CD8-positive, alpha-beta memory T cell (primary cell): ENCODE measurements around the gene TRRAP. TPM values are rescaled to one million over a fixed set of nuclear protein-coding genes. Genes with fewer than 3 reads are reported as not detected.
"Not testable (repeated sequence)": the region's sequence is repeated elsewhere in the genome, so short reads cannot be mapped to it uniquely, and the experiment has no call there.

Experiments used
- CTCF ChIA-PET: fragments of 350-600 bp; sonication (Branson Sonifier 250); formaldehyde crosslinking; loops from one replicate; lab custom pipeline; 2021; ENCODE audit warnings: antibody characterized with exemption; lab: Charles Lee
- POLR2A ChIA-PET: fragments of 350-600 bp; sonication (Branson Sonifier 250); formaldehyde crosslinking; loops from one replicate; lab custom pipeline; 2021; ENCODE audit warnings: antibody characterized with exemption; lab: Charles Lee
- DNase-seq, 5 donors: peaks; one replicate each; pipeline versions ENCODE4 v3.0.0 to v3.0.0-alpha.2; 2020 to 2022; ENCODE audit warnings: mixed read lengths in 1 of 5
- H3K27ac ChIP-seq: one replicate; pipeline ENCODE4 v1.7.0; 2013; ENCODE audit warnings: low read depth, mild to moderate bottlenecking, low read length, moderate library complexity
- H3K27me3 ChIP-seq: 2 replicates; pipeline ENCODE4 v1.7.0; 2013; ENCODE audit warnings: low read length, mild to moderate bottlenecking; ENCODE audit not compliant: insufficient read depth, poor library complexity, severe bottlenecking
- H3K36me3 ChIP-seq: 2 replicates; pipeline ENCODE4 v1.7.0; 2013; ENCODE audit warnings: mild to moderate bottlenecking, low read length, moderate library complexity; ENCODE audit not compliant: insufficient read depth
- H3K4me1 ChIP-seq: 2 replicates; pipeline ENCODE4 v1.7.0; 2013; ENCODE audit warnings: mild to moderate bottlenecking, low read length, moderate library complexity; ENCODE audit not compliant: insufficient read depth
- H3K4me3 ChIP-seq: 2 replicates; pipeline ENCODE4 v1.7.0; 2013; ENCODE audit warnings: mild to moderate bottlenecking, low read length
- H3K9me3 ChIP-seq: 2 replicates; pipeline ENCODE4 v1.7.0; 2013; ENCODE audit warnings: mild to moderate bottlenecking, low read length
- H3K27ac Mint-ChIP-seq, 8 donors: one replicate each; pipeline ENCODE4 v1.8.0; 2020 to 2021; ENCODE audit warnings: mixed read lengths in 8 of 8, mild to moderate bottlenecking in 6 of 8, inconsistent platforms in 3 of 8, moderate library complexity in 3 of 8
- H3K27me3 Mint-ChIP-seq, 2 donors: one replicate each; pipeline ENCODE4 v1.8.0; 2020 to 2021; ENCODE audit warnings: mixed read lengths in 2 of 2, mild to moderate bottlenecking in 1 of 2, moderate library complexity in 1 of 2
- H3K36me3 Mint-ChIP-seq, 3 donors: one replicate each; pipeline ENCODE4 v1.8.0; 2020 to 2021; ENCODE audit warnings: mixed read lengths in 3 of 3, inconsistent platforms in 1 of 3, mild to moderate bottlenecking in 1 of 3
- H3K4me1 Mint-ChIP-seq, 3 donors: one replicate each; pipeline ENCODE4 v1.8.0; 2020 to 2021; ENCODE audit warnings: mixed read lengths in 3 of 3, inconsistent platforms in 1 of 3, mild to moderate bottlenecking in 1 of 3
- H3K4me3 Mint-ChIP-seq, 7 donors: one replicate each; pipeline ENCODE4 v1.8.0; 2020 to 2021; ENCODE audit warnings: mixed read lengths in 7 of 7, mild to moderate bottlenecking in 6 of 7, moderate library complexity in 4 of 7, inconsistent platforms in 2 of 7
- H3K9me3 Mint-ChIP-seq, 5 donors: one replicate each; pipeline ENCODE4 v1.8.0; 2020 to 2022; ENCODE audit warnings: mixed read lengths in 5 of 5, mild to moderate bottlenecking in 3 of 5, moderate library complexity in 2 of 5, inconsistent platforms in 1 of 5
- polyA plus RNA-seq: library from polyadenylated mRNA; unstranded; fragments of 300-500 nt; fragmentation: Illumina TruSeq; gene quantifications from one replicate; pipeline ENCODE4 v1.2.3, GENCODE V29; 2021
- total RNA-seq, 2 experiments: library from RNA; stranded (reverse); gene quantifications; one replicate each; pipeline ENCODE4 v1.2.3, GENCODE V29; 2021

Gene TRRAP
- total and polyA plus RNA-seq, 3 experiments from 2014 or later = 4.6 to 51.4 (median 49.6) TPM

DNA sequence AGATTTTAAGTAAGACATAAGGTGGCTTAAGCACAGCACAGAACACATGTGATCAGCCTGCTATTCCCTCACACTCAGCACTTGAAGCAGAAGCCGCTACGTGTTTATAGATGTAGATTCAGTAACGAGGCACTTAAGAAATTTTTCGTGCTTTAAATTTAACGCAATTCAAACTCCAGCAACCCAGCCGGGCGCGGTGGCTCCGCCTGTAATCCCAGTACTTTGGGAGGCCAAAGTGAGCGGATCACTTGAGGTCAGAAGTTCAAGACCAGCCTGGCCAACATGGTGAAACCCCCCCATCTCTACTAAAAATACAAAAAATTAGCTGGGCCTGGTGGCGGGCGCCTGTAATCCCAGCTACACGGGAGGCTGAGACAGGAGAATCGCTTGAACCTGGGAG is 167.9 kb downstream of the TRRAP start:
- H3K36me3 Mint-ChIP-seq = peaks cover 0 to 86% (median 38%) of the 10 kb centered on the region in 3 donors
- H3K4me3 Mint-ChIP-seq, H3K27me3 ChIP-seq, H3K4me3 ChIP-seq, H3K27me3 Mint-ChIP-seq, H3K27ac Mint-ChIP-seq, POLR2A ChIA-PET, H3K9me3 Mint-ChIP-seq, DNase-seq, H3K4me1 Mint-ChIP-seq, H3K9me3 ChIP-seq, H3K27ac ChIP-seq, H3K4me1 ChIP-seq: not testable (repeated sequence)
- H3K36me3 ChIP-seq = peaks cover 41% of the 10 kb centered on the region
- CTCF ChIA-PET = interaction anchor here (1.2 kb wide), 1 partner anchor 8 kb away, joined by 3 read pairs; no protein-coding TSS in a partner anchor

- H3K9me3 Mint-ChIP-seq = no peaks in the 10 kb centered on the region
- H3K27ac Mint-ChIP-seq = peak overlapping the region in 1 of 8 donors; percentile 29
- CTCF ChIA-PET = interaction anchor here (1.2 to 1.4 kb wide), 2 partner anchors 9 to 266 kb away, joined by 3 read pairs; no protein-coding TSS in a partner anchor
- H3K36me3 Mint-ChIP-seq = peaks cover 0 to 86% (median 35%) of the 10 kb centered on the region in 3 donors
- Histone ChIP-seq H3K27ac (no peak overlapping the region), H3K27me3 (no peaks in the 10 kb centered on the region), H3K36me3 (peaks cover 41% of the 10 kb centered on the region), H3K4me3 (no peak overlapping the region), H3K9me3 (no peaks in the 10 kb centered on the region), H3K4me1 (no peaks in the 10 kb centered on the region)
- H3K27me3 Mint-ChIP-seq = no peaks in the 10 kb centered on the region
- POLR2A ChIA-PET = no interaction called here
- H3K4me3 Mint-ChIP-seq = no peak overlapping the region
- no peaks in the 10 kb centered on the region for H3K4me1 Mint-ChIP-seq
- no peak for DNase-seq
Observed at GRCh38 chr7:99046722-99047121, 168.4 kb downstream of the TRRAP start.

GRCh38 chr7:99047526-99048077 is 169.3 kb downstream of the TRRAP start:
- no peak overlapping the region for H3K4me3 ChIP-seq
- no peaks in the 10 kb centered on the region for H3K9me3 ChIP-seq
- H3K27me3 ChIP-seq = no peaks in the 10 kb centered on the region
- peaks cover 44% of the 10 kb centered on the region for H3K36me3 ChIP-seq
- ChIA-PET CTCF (interaction anchor here (1.2 to 1.4 kb wide), 2 partner anchors 9 to 265 kb away, joined by 3 read pairs; no protein-coding TSS in a partner anchor), POLR2A (no interaction called here)
- Mint-ChIP-seq H3K36me3 (peaks cover 0 to 86% (median 40%) of the 10 kb centered on the region in 3 donors), H3K27me3 (no peaks in the 10 kb centered on the region), H3K4me3 (no peak overlapping the region), H3K4me1 (no peaks in the 10 kb centered on the region), H3K9me3 (no peaks in the 10 kb centered on the region), H3K27ac (peak overlapping the region in 1 of 8 donors; percentile 66)
- no peak overlapping the region for H3K27ac ChIP-seq
- DNase-seq = no peak
- no peaks in the 10 kb centered on the region for H3K4me1 ChIP-seq

DNA sequence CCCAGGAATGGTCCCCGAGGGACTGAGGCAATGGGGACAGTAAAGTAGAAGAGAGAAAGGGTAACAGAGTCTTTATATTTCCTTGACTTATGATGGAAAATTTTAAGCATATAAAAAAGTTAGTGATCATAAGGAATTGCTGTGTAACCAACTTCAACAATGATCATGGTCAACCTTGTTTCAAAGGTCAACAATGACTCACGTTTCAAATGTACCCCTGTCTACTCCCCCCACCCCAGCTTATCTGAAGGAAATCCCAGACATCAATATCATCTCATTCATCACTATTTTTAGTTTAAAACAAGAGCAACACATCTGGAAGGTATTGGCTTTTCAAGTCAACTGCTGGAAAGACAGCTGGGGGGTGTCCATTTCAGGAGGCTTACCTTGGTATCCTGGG is 172.6 kb downstream of the TRRAP start:
- H3K27ac Mint-ChIP-seq = no peak overlapping the region
- H3K27ac ChIP-seq = no peak overlapping the region
- no peaks in the 10 kb centered on the region for H3K9me3 Mint-ChIP-seq
- H3K9me3 ChIP-seq = no peaks in the 10 kb centered on the region
- H3K4me1 ChIP-seq = no peaks in the 10 kb centered on the region
- no peaks in the 10 kb centered on the region for H3K4me1 Mint-ChIP-seq
- no peak overlapping the region for H3K4me3 Mint-ChIP-seq
- peaks cover 6 to 86% (median 28%) of the 10 kb centered on the region in 3 donors for H3K36me3 Mint-ChIP-seq
- H3K27me3 Mint-ChIP-seq = no peaks in the 10 kb centered on the region
- CTCF ChIA-PET = no interaction called here
- H3K4me3 ChIP-seq = no peak overlapping the region
- H3K27me3 ChIP-seq = no peaks in the 10 kb centered on the region
- peaks cover 35% of the 10 kb centered on the region for H3K36me3 ChIP-seq
- POLR2A ChIA-PET = no interaction called here
- no peak for DNase-seq

DNA sequence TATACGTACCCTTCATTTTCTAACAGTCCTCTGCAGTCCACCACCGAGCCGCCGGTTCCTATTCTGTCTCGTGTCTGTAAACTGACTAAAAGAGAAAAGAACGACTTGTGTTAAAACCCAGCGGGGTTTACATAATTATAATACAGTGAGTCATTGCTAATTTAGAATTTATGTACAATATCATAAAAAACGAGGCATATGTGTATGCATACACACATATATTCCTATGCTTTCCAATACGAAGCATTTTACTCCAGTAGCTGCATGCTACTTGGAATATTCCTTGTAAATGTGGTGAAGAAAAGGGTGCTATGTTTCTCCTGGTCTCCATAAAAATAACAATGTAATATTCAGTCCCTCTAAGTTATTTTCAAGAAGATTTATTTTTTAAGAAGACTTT is 176.4 kb downstream of the TRRAP start:
- no peak for DNase-seq
- no peaks in the 10 kb centered on the region for H3K9me3 Mint-ChIP-seq
- ChIA-PET CTCF (no interaction called here), POLR2A (no interaction called here)
- Histone ChIP-seq H3K9me3 (no peaks in the 10 kb centered on the region), H3K27ac (no peak overlapping the region), H3K27me3 (no peaks in the 10 kb centered on the region), H3K4me1 (no peaks in the 10 kb centered on the region), H3K4me3 (no peak overlapping the region), H3K36me3 (peaks cover 22% of the 10 kb centered on the region)
- H3K4me1 Mint-ChIP-seq = no peaks in the 10 kb centered on the region
- H3K36me3 Mint-ChIP-seq = peaks cover 6 to 72% (median 20%) of the 10 kb centered on the region in 3 donors
- H3K27ac Mint-ChIP-seq = no peak overlapping the region
- H3K27me3 Mint-ChIP-seq = no peaks in the 10 kb centered on the region
- H3K4me3 Mint-ChIP-seq = no peak overlapping the region

GRCh38 chr7:99061001-99061776 is 182.9 kb downstream of the TRRAP start:
- H3K27ac Mint-ChIP-seq = no peak overlapping the region
- CTCF ChIA-PET = no interaction called here
- H3K27me3 Mint-ChIP-seq = no peaks in the 10 kb centered on the region
- peaks cover 16 to 20% (median 17%) of the 10 kb centered on the region in 3 donors for H3K4me1 Mint-ChIP-seq
- no peaks in the 10 kb centered on the region for H3K36me3 ChIP-seq
- POLR2A ChIA-PET = no interaction called here
- H3K27ac ChIP-seq = no peak overlapping the region
- H3K27me3 ChIP-seq = no peaks in the 10 kb centered on the region
- peaks cover 11% of the 10 kb centered on the region for H3K4me1 ChIP-seq
- H3K9me3 ChIP-seq = no peaks in the 10 kb centered on the region
- H3K4me3 Mint-ChIP-seq = no peak overlapping the region
- H3K9me3 Mint-ChIP-seq = no peaks in the 10 kb centered on the region
- no peak overlapping the region for H3K4me3 ChIP-seq
- DNase-seq = no peak
- peaks cover 0 to 28% (median 7%) of the 10 kb centered on the region in 3 donors for H3K36me3 Mint-ChIP-seq

Other genes with a start within 250 kb of the TRRAP start
- gene TMEM130, start 8.5 kb upstream of the TRRAP start, total RNA-seq = not detected
- gene TMEM130, start 8.5 kb upstream of the TRRAP start, polyA plus RNA-seq = not detected